PFSK-1 (cell line): ENCODE measurements around the gene PTPRN2.

Experiments
- FOXP2 ChIP-seq: optimal IDR thresholded peaks from 2 replicates; pipeline ENCODE3; 2011; ENCODE audit warnings: borderline replicate concordance, control low read depth, inconsistent platforms; ENCODE audit not compliant: insufficient read depth; ENCODE audit errors: extremely low read length, extremely low read depth
- POLR2AphosphoS5 ChIP-seq: IDR thresholded peaks from 2 replicates; pipeline ENCODE4 v1.6.1; 2012; ENCODE audit warnings: low read depth, mild to moderate bottlenecking, control low read depth, low read length, moderate library complexity
- REST ChIP-seq, 2 experiments: IDR thresholded peaks; 2 replicates each; pipeline versions ENCODE4 v1.6.1 to v1.8.0; 2011 to 2012; ENCODE audit warnings: low read depth in 2 of 2, low read length in 2 of 2, control low read depth in 1 of 2, inconsistent platforms in 1 of 2, mild to moderate bottlenecking in 1 of 2, moderate library complexity in 1 of 2; ENCODE audit not compliant: insufficient read depth in 1 of 2
- SIN3A ChIP-seq: IDR thresholded peaks from 2 replicates; pipeline ENCODE4 v1.6.1; 2012; ENCODE audit warnings: mild to moderate bottlenecking, low read length, moderate library complexity, borderline replicate concordance; ENCODE audit not compliant: insufficient read depth
- TAF1 ChIP-seq: IDR thresholded peaks from 2 replicates; pipeline ENCODE4 v1.6.1; 2012; ENCODE audit warnings: low read length, control low read depth, borderline replicate concordance; ENCODE audit not compliant: insufficient read depth

PTPRN2 gene

GRCh38 chr7:158491094-158491493, 96.5 kb downstream of the PTPRN2 start:
- TF ChIP-seq REST (IDR thresholded peaks at IDR 0.05; ENCODE audit: insufficient read depth in 1 of 2, low read depth in 2 of 2, low read length in 2 of 2) (no peak), SIN3A (no peak), FOXP2 (no peak), POLR2AphosphoS5 (no peak), TAF1 (no peak)

- no peak for TF ChIP-seq POLR2AphosphoS5
- TF ChIP-seq SIN3A: no peak
- no peak for TF ChIP-seq FOXP2
- no peak for TF ChIP-seq REST (IDR thresholded peaks at IDR 0.05; ENCODE audit: insufficient read depth in 1 of 2, low read depth in 2 of 2, low read length in 2 of 2)
- no peak for TF ChIP-seq TAF1
Observed at GRCh38 chr7:158490171-158490782, 97.3 kb downstream of the PTPRN2 start.

- no peak for TF ChIP-seq FOXP2
- no peak for TF ChIP-seq POLR2AphosphoS5
- TF ChIP-seq REST (IDR thresholded peaks at IDR 0.05; ENCODE audit: insufficient read depth in 1 of 2, low read depth in 2 of 2, low read length in 2 of 2): no peak
- no peak for TF ChIP-seq SIN3A
- no peak for TF ChIP-seq TAF1
Observed at GRCh38 chr7:158489462-158490155, 98.0 kb downstream of the PTPRN2 start.

- TF ChIP-seq TAF1 (no peak), REST (IDR thresholded peaks at IDR 0.05; ENCODE audit: insufficient read depth in 1 of 2, low read depth in 2 of 2, low read length in 2 of 2) (no peak), SIN3A (no peak), POLR2AphosphoS5 (no peak), FOXP2 (no peak)
Observed at GRCh38 chr7:158488181-158488971, 99.2 kb downstream of the PTPRN2 start.
